GM20000 (cell line): ENCODE data around the gene NAV2.

ENCODE experiments used
- DNase-seq: peaks from one replicate; pipeline ENCODE4 v3.0.0; 2012; ENCODE audit warnings: low spot score
- CTCF ChIP-seq: IDR thresholded peaks from 2 replicates; pipeline ENCODE4 v1.5.1; 2012; ENCODE audit warnings: mild to moderate bottlenecking, control low read depth; ENCODE audit errors: extremely low read depth, missing control alignments

The NAV2 gene

GRCh38 chr11:19992998-19993397 lies 280.4 kb downstream of the NAV2 start:
- TF ChIP-seq CTCF, result no peak
- no peak for DNase-seq

DNA sequence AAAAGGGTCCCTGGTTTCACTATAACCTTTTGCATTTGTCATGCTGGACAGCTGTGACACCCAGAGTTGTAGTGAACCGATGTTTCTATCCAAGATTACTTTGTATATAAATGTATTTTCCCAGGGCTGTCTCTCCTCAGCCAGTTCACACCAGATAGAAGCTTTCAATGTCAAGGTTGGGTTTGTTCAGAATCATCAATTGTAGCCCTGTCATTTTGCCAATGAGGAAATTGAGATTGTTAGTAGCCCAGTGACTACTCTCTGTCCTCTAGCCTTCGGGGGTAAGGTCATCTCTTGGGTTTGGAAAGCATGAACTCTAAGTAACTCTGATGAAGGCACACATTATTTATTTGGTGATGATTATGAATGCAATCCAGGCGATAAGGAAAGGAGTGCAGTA lies 282.0 kb downstream of the NAV2 start:
- no peak for TF ChIP-seq CTCF

DNA sequence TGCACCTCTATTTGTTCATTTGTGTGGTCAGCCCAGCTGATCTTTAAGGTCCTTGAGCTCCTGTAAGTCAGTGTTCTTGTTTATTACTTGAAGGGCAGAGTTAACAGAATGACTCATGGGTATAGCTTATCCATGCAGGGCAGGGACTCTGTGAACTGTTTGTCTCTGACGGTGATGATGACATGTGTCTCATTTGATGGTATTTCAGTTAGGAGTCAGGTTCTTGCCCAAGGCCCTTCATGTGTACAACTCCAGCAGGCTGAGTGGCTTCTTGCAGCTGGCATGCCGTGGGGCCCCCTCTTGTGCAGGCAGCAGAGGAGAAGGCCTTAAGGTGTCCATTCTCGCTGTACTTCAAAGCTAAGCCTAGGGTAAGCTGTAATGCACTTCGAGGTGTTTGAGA lies 282.5 kb downstream of the NAV2 start:
- no peak for DNase-seq

More for the DNA sequence above, 282.0 kb downstream of the NAV2 start:
- no peak for DNase-seq

GRCh38 chr11:19996571-19996970 lies 283.9 kb downstream of the NAV2 start:
- TF ChIP-seq CTCF, result no peak
- no peak for DNase-seq

More for the DNA sequence above, 282.5 kb downstream of the NAV2 start:
- TF ChIP-seq CTCF, result no peak

DNA sequence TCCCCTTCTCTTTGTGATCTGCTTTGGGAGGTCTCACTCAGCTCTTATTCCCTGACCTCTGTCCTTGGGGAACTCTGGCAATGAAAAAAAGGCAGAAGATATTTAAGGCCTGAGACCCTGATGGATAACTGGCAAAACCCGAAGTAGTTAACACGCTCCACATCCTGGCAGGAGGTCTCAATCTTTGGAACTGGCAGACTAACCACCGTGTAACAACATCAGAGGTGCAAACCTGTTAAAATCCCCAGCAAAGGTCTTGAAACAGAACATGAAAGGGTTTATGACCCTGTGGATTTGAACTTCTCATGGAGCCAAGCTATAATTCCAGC lies 287.3 kb downstream of the NAV2 start:
- no peak for TF ChIP-seq CTCF

GRCh38 chr11:20000351-20001134 lies 287.9 kb downstream of the NAV2 start:
- no peak for DNase-seq
- TF ChIP-seq CTCF, result no peak

More for the DNA sequence above, 287.3 kb downstream of the NAV2 start:
- no peak for DNase-seq

DNA sequence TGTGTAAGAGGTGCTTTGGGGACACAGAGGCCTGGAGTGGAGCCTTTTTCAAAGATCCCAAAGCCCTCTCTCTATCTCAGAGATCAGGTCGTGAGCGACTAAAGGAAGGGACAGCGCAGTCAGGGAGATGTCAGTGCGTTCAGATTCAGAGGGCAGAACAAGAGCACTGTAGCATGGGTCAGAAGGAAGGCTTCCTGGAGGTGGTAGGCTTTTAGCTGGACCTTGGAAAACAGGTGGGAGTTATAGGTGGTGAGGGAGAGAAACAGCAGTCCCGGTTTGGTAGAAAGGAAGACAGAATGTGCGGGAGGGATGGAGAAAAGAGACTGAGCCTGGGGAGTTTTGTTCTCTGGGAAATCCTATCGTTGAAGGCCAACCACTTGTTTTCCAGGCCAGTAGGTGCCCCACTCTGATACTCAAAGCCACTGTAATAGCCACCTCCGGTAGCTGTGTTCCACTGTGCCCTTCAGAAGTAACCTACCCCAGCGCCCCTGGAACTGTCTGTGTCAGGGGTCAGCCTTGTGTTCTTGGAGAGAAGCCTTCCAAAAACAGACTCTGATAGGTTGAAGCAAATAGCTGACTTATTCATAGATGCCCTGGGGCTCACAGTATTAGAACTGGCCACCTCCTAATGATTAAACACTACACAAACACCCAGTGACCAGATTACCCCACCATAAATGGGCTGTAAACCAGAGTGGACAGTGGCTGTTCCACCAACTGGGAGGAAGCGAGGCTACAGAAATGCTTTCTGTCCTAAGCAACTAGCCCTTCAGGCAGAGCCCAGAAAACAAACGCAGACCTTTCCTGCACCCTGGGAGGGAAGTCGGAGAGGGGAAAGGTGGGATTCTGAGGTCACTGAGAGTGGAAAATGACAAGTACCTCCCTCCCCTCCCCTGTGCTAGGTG lies 289.9 kb downstream of the NAV2 start:
- no peak for TF ChIP-seq CTCF
- no peak for DNase-seq
